ENCODE measurements around the gene NFYA. TPM values are rescaled to one million over a fixed set of nuclear protein-coding genes. Genes with fewer than 3 reads are reported as not detected.

Gene NFYA
- total and polyA plus RNA-seq, 2 of the 13 experiments (the other 11 are each of a cell fraction or from before 2014, with no cell fraction given) = 16.0 to 22.9 TPM

- 0 out of 2 replicates have a peak, but pooled peaks have one; percentile 44 for TF ChIP-seq ZNF605 (CRISPR knock-in tag; IDR thresholded peaks at IDR 0.05)
- TF ChIP-seq RFXAP (CRISPR knock-in tag; IDR thresholded peaks at IDR 0.05; ENCODE audit: borderline replicate concordance) = no peak
- peak; percentile 84 for TF ChIP-seq ZNF281 (CRISPR knock-in tag; IDR thresholded peaks at IDR 0.05; ENCODE audit: borderline replicate concordance)
- peak; percentile 64; the same call in 1 of the 2 replicates for TF ChIP-seq CAMTA2 (CRISPR knock-in tag; IDR thresholded peaks at IDR 0.05; ENCODE audit: borderline replicate concordance)
- no peak for TF ChIP-seq ZNF326 (CRISPR knock-in tag; IDR thresholded peaks at IDR 0.05; ENCODE audit: borderline replicate concordance)
- TF ChIP-seq IRF2 (CRISPR knock-in tag; IDR thresholded peaks at IDR 0.05) = peak; percentile 17; the same call in 1 of the 2 replicates
- TF ChIP-seq, protein P1, sequence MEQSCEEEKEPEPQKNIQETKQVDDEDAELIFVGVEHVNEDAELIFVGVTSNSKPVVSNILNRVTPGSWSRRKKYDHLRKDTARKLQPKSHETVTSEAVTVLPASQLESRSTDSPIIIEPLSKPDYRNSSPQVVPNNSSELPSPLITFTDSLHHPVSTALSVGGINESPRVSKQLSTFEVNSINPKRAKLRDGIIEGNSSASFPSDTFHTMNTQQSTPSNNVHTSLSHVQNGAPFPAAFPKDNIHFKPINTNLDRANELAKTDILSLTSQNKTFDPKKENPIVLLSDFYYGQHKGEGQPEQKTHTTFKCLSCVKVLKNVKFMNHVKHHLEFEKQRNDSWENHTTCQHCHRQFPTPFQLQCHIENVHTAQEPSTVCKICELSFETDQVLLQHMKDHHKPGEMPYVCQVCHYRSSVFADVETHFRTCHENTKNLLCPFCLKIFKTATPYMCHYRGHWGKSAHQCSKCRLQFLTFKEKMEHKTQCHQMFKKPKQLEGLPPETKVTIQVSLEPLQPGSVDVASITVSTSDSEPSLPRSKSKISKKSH (CRISPR knock-in tag; IDR thresholded peaks at IDR 0.05; ENCODE audit: borderline replicate concordance) = peak; percentile 64; the same call in 1 of the 2 replicates
- no peak for TF ChIP-seq ZNF136 (CRISPR knock-in tag; IDR thresholded peaks at IDR 0.05; ENCODE audit: low read depth)
- no peak for TF ChIP-seq HOXA9 (CRISPR knock-in tag; IDR thresholded peaks at IDR 0.05; ENCODE audit: borderline replicate concordance)
- 0 out of 2 replicates have a peak, but pooled peaks have one; percentile 37 for TF ChIP-seq ZFP36L1 (CRISPR knock-in tag; IDR thresholded peaks at IDR 0.05)
- TF ChIP-seq MYC (CRISPR knock-in tag; IDR thresholded peaks at IDR 0.05; ENCODE audit: borderline replicate concordance) = peak; percentile 77
- no peak for TF ChIP-seq MBD4 (IDR thresholded peaks at IDR 0.05; ENCODE audit: borderline replicate concordance, low read length)
- no peak for TF ChIP-seq ZNF3 (CRISPR knock-in tag; IDR thresholded peaks at IDR 0.05)
- peak; percentile 86; the same call in 1 of the 2 replicates for TF ChIP-seq ZNF235 (CRISPR knock-in tag; IDR thresholded peaks at IDR 0.05; ENCODE audit: borderline replicate concordance)
- TF ChIP-seq MEIS1 (CRISPR knock-in tag; IDR thresholded peaks at IDR 0.05; ENCODE audit: borderline replicate concordance) = no peak
- TF ChIP-seq SP1 (IDR thresholded peaks at IDR 0.05) = no peak
- TF ChIP-seq SP1 (CRISPR knock-in tag; IDR thresholded peaks at IDR 0.05) = peak; percentile 75; the same call in 1 of the 2 replicates
- TF ChIP-seq ZNF567 (CRISPR knock-in tag; IDR thresholded peaks at IDR 0.05; ENCODE audit: borderline replicate concordance) = no peak
- TF ChIP-seq NR2C2 (CRISPR knock-in tag; IDR thresholded peaks at IDR 0.05; ENCODE audit: borderline replicate concordance) = 0 out of 2 replicates have a peak, but pooled peaks have one; percentile 34
- 0 out of 2 replicates have a peak, but pooled peaks have one; percentile 33 for TF ChIP-seq BRD4 (CRISPR knock-in tag; IDR thresholded peaks at IDR 0.05)
- 0 out of 2 replicates have a peak, but pooled peaks have one; percentile 20 for TF ChIP-seq ZNF329 (CRISPR knock-in tag; IDR thresholded peaks at IDR 0.05; ENCODE audit: low read depth)
- TF ChIP-seq ZFP82 (CRISPR knock-in tag; IDR thresholded peaks at IDR 0.05; ENCODE audit: borderline replicate concordance) = peak; percentile 72; the same call in 1 of the 2 replicates
- TF ChIP-seq ZNF10 (CRISPR knock-in tag; IDR thresholded peaks at IDR 0.05; ENCODE audit: borderline replicate concordance, low read depth) = no peak
- TF ChIP-seq SPEN (CRISPR knock-in tag; IDR thresholded peaks at IDR 0.05; ENCODE audit: low read depth) = no peak; the same call in 1 of the 2 replicates
- peak; percentile 4; the same call in 1 of the 2 replicates for TF ChIP-seq ZZZ3 (CRISPR knock-in tag; IDR thresholded peaks at IDR 0.05; ENCODE audit: borderline replicate concordance)
- no peak for TF ChIP-seq TBP (CRISPR knock-in tag; IDR thresholded peaks at IDR 0.05)
These were observed 611 bp downstream of the NFYA start (continued) for GRCh38 chr6:41073203-41073967.
